ENCODE data around the gene RNF157. TPM values are rescaled to one million over a fixed set of nuclear protein-coding genes. Genes with fewer than 3 reads are reported as not detected.

The RNF157 gene
- total and polyA plus RNA-seq, 2 of the 13 experiments (the other 11 are each of a cell fraction or from before 2014, with no cell fraction given), result 0.44 to 1.5 TPM

GRCh38 chr17:76132574-76133338, 107.5 kb downstream of the RNF157 start (continued):
- TF ChIP-seq ZBTB10 (CRISPR knock-in tag; IDR thresholded peaks at IDR 0.05; ENCODE audit: borderline replicate concordance), result no peak
- no peak for TF ChIP-seq SNAPC4 (CRISPR knock-in tag; IDR thresholded peaks at IDR 0.05)
- no peak for TF ChIP-seq MAF1 (CRISPR knock-in tag; IDR thresholded peaks at IDR 0.05; ENCODE audit: borderline replicate concordance)
- 0 out of 2 replicates have a peak, but pooled peaks have one; percentile 15 for TF ChIP-seq ZNF644 (CRISPR knock-in tag; IDR thresholded peaks at IDR 0.05; ENCODE audit: low read depth)
- peak; percentile 76 for TF ChIP-seq CTCF (CRISPR knock-in tag; IDR thresholded peaks at IDR 0.05)
- peak; percentile 84 for TF ChIP-seq SAP130 (CRISPR knock-in tag; IDR thresholded peaks at IDR 0.05; ENCODE audit: low read depth)
- TF ChIP-seq CREB1 (IDR thresholded peaks at IDR 0.05), result no peak
- TF ChIP-seq CREB1 (CRISPR knock-in tag; IDR thresholded peaks at IDR 0.05), result no peak
- TF ChIP-seq PITX1 (CRISPR knock-in tag; IDR thresholded peaks at IDR 0.05), result peak; percentile 13; the same call in 1 of the 2 replicates
- TF ChIP-seq TBX2 (CRISPR knock-in tag; IDR thresholded peaks at IDR 0.05; ENCODE audit: borderline replicate concordance), result peak; percentile 79; the same call in 1 of the 2 replicates
- no peak for TF ChIP-seq ZNF253 (CRISPR knock-in tag; IDR thresholded peaks at IDR 0.05; ENCODE audit: borderline replicate concordance)
- no peak for TF ChIP-seq PRPF4 (IDR thresholded peaks at IDR 0.05; ENCODE audit: low read depth, low read length, poor library complexity, severe bottlenecking)
- TF ChIP-seq ZNF746 (CRISPR knock-in tag; IDR thresholded peaks at IDR 0.05), result 0 out of 2 replicates have a peak, but pooled peaks have one; percentile 49
- TF ChIP-seq HOMEZ (CRISPR knock-in tag; IDR thresholded peaks at IDR 0.05; ENCODE audit: low read depth), result no peak
- no peak for TF ChIP-seq TRIM24 (CRISPR knock-in tag; IDR thresholded peaks at IDR 0.05)
- 0 out of 2 replicates have a peak, but pooled peaks have one; percentile 16 for TF ChIP-seq CBX5 (CRISPR knock-in tag; IDR thresholded peaks at IDR 0.05; ENCODE audit: borderline replicate concordance)
- TF ChIP-seq TAF1 (CRISPR knock-in tag; IDR thresholded peaks at IDR 0.05), result peak; percentile 27; the same call in 1 of the 2 replicates
- TF ChIP-seq NFIC (IDR thresholded peaks at IDR 0.05; ENCODE audit: low read length), result no peak
- no peak for TF ChIP-seq HCFC1 (IDR thresholded peaks at IDR 0.05; ENCODE audit: low read depth, low read length)
